K562 (cell line): ENCODE data around the gene KIAA0513.
"Not testable (repeated sequence)": the region's sequence is repeated elsewhere in the genome, so short reads cannot be mapped to it uniquely, and the experiment has no call there.

Experiments
- CHD2 ChIP-seq: IDR thresholded peaks from 2 replicates; pipeline ENCODE4 v1.6.1; 2011; ENCODE audit warnings: low read depth, low read length
- FOXJ2 ChIP-seq: fragments of 200-800 bp; sonication (Bioruptor generic); IDR thresholded peaks from 2 replicates; pipeline ENCODE4 v1.6.1; 2016; ENCODE audit warnings: missing genetic modification characterization, missing compliant biosample characterization
- HBP1 ChIP-seq: fragments of 450-650 bp; formaldehyde crosslinking; IDR thresholded peaks from 2 replicates; pipeline ENCODE4 v1.4.0; 2022; ENCODE audit warnings: missing genetic modification characterization
- JUN ChIP-seq, 2 experiments: sonication (generic) in 1 of 2; formaldehyde crosslinking in 1 of 2; IDR thresholded peaks; 2 replicates each; pipeline versions ENCODE4 v1.6.1 to v1.8.0; 2012 to 2022; ENCODE audit warnings: borderline replicate concordance in 2 of 2, mild to moderate bottlenecking in 2 of 2, improper control_type of control experiment in 1 of 2, low read depth in 1 of 2, low read length in 1 of 2, missing genetic modification reagents in 1 of 2
- JUND ChIP-seq, 2 experiments: IDR thresholded peaks; 2 replicates in 1 of 2; 3 replicates in 1 of 2; pipeline ENCODE4 v1.6.1; 2011; ENCODE audit warnings: borderline replicate concordance in 2 of 2, low read depth in 2 of 2, low read length in 2 of 2, improper control_type of control experiment in 1 of 2, missing biosample characterization in 1 of 2, missing genetic modification characterization in 1 of 2, missing genetic modification reagents in 1 of 2
- MAFF ChIP-seq: IDR thresholded peaks from 2 replicates; pipeline ENCODE4 v1.6.1; 2012; ENCODE audit warnings: low read length, improper control_type of control experiment
- MYBL2 ChIP-seq, 2 experiments: fragments of 450-650 bp in 1 of 2; sonication (generic) in 1 of 2; formaldehyde crosslinking in 1 of 2; IDR thresholded peaks; 2 replicates each; pipeline versions ENCODE4 v1.6.1 to v1.8.1; 2017 to 2022; ENCODE audit warnings: borderline replicate concordance in 1 of 2, inconsistent platforms in 1 of 2, low read depth in 1 of 2, mild to moderate bottlenecking in 1 of 2, missing genetic modification reagents in 1 of 2, moderate library complexity in 1 of 2
- NCOR1 ChIP-seq: fragments of 450-650 bp; IDR thresholded peaks from 2 replicates; pipeline ENCODE4 v1.6.1; 2016; ENCODE audit warnings: mild to moderate bottlenecking, moderate library complexity
- ZNF197 ChIP-seq: fragments of 200-800 bp; sonication (Bioruptor generic); IDR thresholded peaks from 2 replicates; pipeline ENCODE4 v1.6.1; 2016; ENCODE audit warnings: low read depth, missing genetic modification characterization, missing compliant biosample characterization
- ZNF551 ChIP-seq: fragments of 250-450 bp; sonication (Bioruptor Pico); IDR thresholded peaks from 2 replicates; pipeline ENCODE4 v1.5.0; 2021; ENCODE audit warnings: mild to moderate bottlenecking, moderate library complexity
- TF ChIP-seq, protein P1 (sequence below), 3 experiments: IDR thresholded peaks in 2 of 3; conservative IDR thresholded peaks in 1 of 3; 2 replicates each; pipeline ENCODE4 v1.5.1; 2011 to 2012; ENCODE audit warnings: low read length in 3 of 3, mild to moderate bottlenecking in 3 of 3, control low read depth in 2 of 3, improper control_type of control experiment in 1 of 3, inconsistent platforms in 1 of 3, low read depth in 1 of 3, mixed read lengths in 1 of 3, moderate library complexity in 1 of 3; ENCODE audit not compliant: insufficient read depth in 2 of 3
- TF ChIP-seq, protein P2 (sequence below): sonication (generic); formaldehyde crosslinking; IDR thresholded peaks from 2 replicates; pipeline ENCODE4 v1.9.0; 2022; ENCODE audit warnings: mild to moderate bottlenecking, missing genetic modification reagents

GRCh38 chr16:85054321-85054720, 26.7 kb downstream of the KIAA0513 start:
- TF ChIP-seq, protein P1, sequence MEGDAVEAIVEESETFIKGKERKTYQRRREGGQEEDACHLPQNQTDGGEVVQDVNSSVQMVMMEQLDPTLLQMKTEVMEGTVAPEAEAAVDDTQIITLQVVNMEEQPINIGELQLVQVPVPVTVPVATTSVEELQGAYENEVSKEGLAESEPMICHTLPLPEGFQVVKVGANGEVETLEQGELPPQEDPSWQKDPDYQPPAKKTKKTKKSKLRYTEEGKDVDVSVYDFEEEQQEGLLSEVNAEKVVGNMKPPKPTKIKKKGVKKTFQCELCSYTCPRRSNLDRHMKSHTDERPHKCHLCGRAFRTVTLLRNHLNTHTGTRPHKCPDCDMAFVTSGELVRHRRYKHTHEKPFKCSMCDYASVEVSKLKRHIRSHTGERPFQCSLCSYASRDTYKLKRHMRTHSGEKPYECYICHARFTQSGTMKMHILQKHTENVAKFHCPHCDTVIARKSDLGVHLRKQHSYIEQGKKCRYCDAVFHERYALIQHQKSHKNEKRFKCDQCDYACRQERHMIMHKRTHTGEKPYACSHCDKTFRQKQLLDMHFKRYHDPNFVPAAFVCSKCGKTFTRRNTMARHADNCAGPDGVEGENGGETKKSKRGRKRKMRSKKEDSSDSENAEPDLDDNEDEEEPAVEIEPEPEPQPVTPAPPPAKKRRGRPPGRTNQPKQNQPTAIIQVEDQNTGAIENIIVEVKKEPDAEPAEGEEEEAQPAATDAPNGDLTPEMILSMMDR (IDR thresholded peaks at IDR 0.05 in 2 of 3, conservative IDR thresholded peaks at IDR 0.05 in 1 of 3; ENCODE audit: insufficient read depth in 2 of 3, low read depth in 1 of 3, low read length in 3 of 3) = not testable (repeated sequence)
- TF ChIP-seq ZNF197; MYBL2 (IDR thresholded peaks at IDR 0.05; ENCODE audit: low read depth); MYBL2 (CRISPR knock-in tag; IDR thresholded peaks at IDR 0.05; ENCODE audit: borderline replicate concordance); JUND (IDR thresholded peaks at IDR 0.05; ENCODE audit: borderline replicate concordance, low read depth, low read length); JUND (tag; IDR thresholded peaks at IDR 0.05; ENCODE audit: borderline replicate concordance, low read depth, low read length); FOXJ2 (tag); JUN (IDR thresholded peaks at IDR 0.05; ENCODE audit: borderline replicate concordance, low read depth, low read length); JUN (CRISPR knock-in tag; IDR thresholded peaks at IDR 0.05; ENCODE audit: borderline replicate concordance); HBP1 (CRISPR knock-in tag); MAFF; NCOR1; ZNF551; CHD2: not testable (repeated sequence)
- TF ChIP-seq, protein P2, sequence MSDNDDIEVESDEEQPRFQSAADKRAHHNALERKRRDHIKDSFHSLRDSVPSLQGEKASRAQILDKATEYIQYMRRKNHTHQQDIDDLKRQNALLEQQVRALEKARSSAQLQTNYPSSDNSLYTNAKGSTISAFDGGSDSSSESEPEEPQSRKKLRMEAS = not testable (repeated sequence)
